Natural killer cell (primary cell): ENCODE results near the gene OR7A5. TPM values are rescaled to one million over a fixed set of nuclear protein-coding genes. Genes with fewer than 3 reads are reported as not detected.

Source experiments
- ATAC-seq, 3 donors: fragments of 150-1000 bp in 2 of 3; fragments of 200-7000 bp in 1 of 3; cut with Tn5 transposase; 1 replicate in 1 of 3; 2 replicates in 2 of 3; pipeline ENCODE4 v1.10.0; 2021; ENCODE audit warnings: mild to moderate bottlenecking in 2 of 3, moderate library complexity in 2 of 3
- DNase-seq, 2 donors: peaks; one replicate each; pipeline versions ENCODE4 v3.0.0 to v3.0.0-alpha.2; 2013 to 2021; ENCODE audit warnings: mixed read lengths in 1 of 2
- H3K27ac ChIP-seq: one replicate; pipeline ENCODE4 v1.5.1; 2013; ENCODE audit warnings: mild to moderate bottlenecking, low read length
- H3K27me3 ChIP-seq: one replicate; pipeline ENCODE4 v1.6.1; 2013; ENCODE audit warnings: low read length; ENCODE audit not compliant: control insufficient read depth, insufficient read depth
- H3K36me3 ChIP-seq: one replicate; pipeline ENCODE4 v1.6.1; 2013; ENCODE audit warnings: low read length; ENCODE audit not compliant: control insufficient read depth, insufficient read depth
- H3K4me1 ChIP-seq: one replicate; pipeline ENCODE4 v1.6.1; 2013; ENCODE audit warnings: low read length; ENCODE audit not compliant: control insufficient read depth, insufficient read depth
- H3K4me3 ChIP-seq: one replicate; pipeline ENCODE4 v1.5.1; 2013; ENCODE audit warnings: low read length
- H3K9me3 ChIP-seq: one replicate; pipeline ENCODE4 v1.6.1; 2013; ENCODE audit warnings: low read length; ENCODE audit not compliant: control insufficient read depth, insufficient read depth
- H3K27ac Mint-ChIP-seq, 2 donors: one replicate each; pipeline ENCODE4 v1.8.0; 2022; ENCODE audit warnings: mild to moderate bottlenecking in 2 of 2, mixed read lengths in 2 of 2, moderate library complexity in 1 of 2
- H3K27me3 Mint-ChIP-seq, 2 donors: one replicate each; pipeline ENCODE4 v1.8.0; 2022; ENCODE audit warnings: low read depth in 2 of 2, mixed read lengths in 2 of 2
- H3K36me3 Mint-ChIP-seq: one replicate; pipeline ENCODE4 v1.8.0; 2022; ENCODE audit warnings: mixed read lengths
- H3K4me1 Mint-ChIP-seq, 2 donors: one replicate each; pipeline ENCODE4 v1.8.0; 2022; ENCODE audit warnings: mixed read lengths in 2 of 2
- H3K4me3 Mint-ChIP-seq: one replicate; pipeline ENCODE4 v1.8.0; 2022; ENCODE audit warnings: mild to moderate bottlenecking, moderate library complexity, mixed read lengths
- H3K9me3 Mint-ChIP-seq, 2 donors: one replicate each; pipeline ENCODE4 v1.8.0; 2022; ENCODE audit warnings: mixed read lengths in 2 of 2
- WGBS: methylation state at CpG from one replicate; pipeline ENCODE4 v1.1.7; 2013; ENCODE audit warnings: missing lambda C conversion rate; ENCODE audit not compliant: insufficient coverage; 5-methylcytosine and 5-hydroxymethylcytosine counted together
- intact Hi-C: fragments of 100-400 bp; cut with micrococcal nuclease; formaldehyde crosslinking; loops from one replicate; pipeline ENCODE4 v1.14.2; 2022
- total RNA-seq, 4 donors: library from RNA; stranded (reverse); fragments of 120-200 nt in 1 of 4; gene quantifications; one replicate each; pipeline versions ENCODE4 v1.2.3 to v1.2.4, GENCODE V29; 2013 to 2022
- TF ChIP-seq, protein P1 (sequence below): fragments of 200-600 bp; IDR thresholded peaks from one replicate; pipeline ENCODE4 v1.8.0; 2022; ENCODE audit warnings: antibody characterized with exemption

Gene OR7A5
- total RNA-seq, 3 donors from 2014 or later (not counting 1 experiment from before 2014, with no cell fraction given): not detected

- no peaks in the 10 kb centered on the region for H3K4me1 Mint-ChIP-seq
- Histone ChIP-seq H3K4me3 (no peak overlapping the region), H3K27ac (no peak overlapping the region), H3K27me3 (no peaks in the 10 kb centered on the region), H3K9me3 (no peaks in the 10 kb centered on the region), H3K4me1 (no peaks in the 10 kb centered on the region), H3K36me3 (no peaks in the 10 kb centered on the region)
- 82% methylated on average over 7 of the region's 8 CpGs for WGBS
- TF ChIP-seq, protein P1, sequence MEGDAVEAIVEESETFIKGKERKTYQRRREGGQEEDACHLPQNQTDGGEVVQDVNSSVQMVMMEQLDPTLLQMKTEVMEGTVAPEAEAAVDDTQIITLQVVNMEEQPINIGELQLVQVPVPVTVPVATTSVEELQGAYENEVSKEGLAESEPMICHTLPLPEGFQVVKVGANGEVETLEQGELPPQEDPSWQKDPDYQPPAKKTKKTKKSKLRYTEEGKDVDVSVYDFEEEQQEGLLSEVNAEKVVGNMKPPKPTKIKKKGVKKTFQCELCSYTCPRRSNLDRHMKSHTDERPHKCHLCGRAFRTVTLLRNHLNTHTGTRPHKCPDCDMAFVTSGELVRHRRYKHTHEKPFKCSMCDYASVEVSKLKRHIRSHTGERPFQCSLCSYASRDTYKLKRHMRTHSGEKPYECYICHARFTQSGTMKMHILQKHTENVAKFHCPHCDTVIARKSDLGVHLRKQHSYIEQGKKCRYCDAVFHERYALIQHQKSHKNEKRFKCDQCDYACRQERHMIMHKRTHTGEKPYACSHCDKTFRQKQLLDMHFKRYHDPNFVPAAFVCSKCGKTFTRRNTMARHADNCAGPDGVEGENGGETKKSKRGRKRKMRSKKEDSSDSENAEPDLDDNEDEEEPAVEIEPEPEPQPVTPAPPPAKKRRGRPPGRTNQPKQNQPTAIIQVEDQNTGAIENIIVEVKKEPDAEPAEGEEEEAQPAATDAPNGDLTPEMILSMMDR: no peak
- H3K36me3 Mint-ChIP-seq: no peaks in the 10 kb centered on the region
- intact Hi-C loops: no loop called here
- H3K4me3 Mint-ChIP-seq: no peak overlapping the region
- H3K27me3 Mint-ChIP-seq: peaks cover 0 to 5% of the 10 kb centered on the region in 2 donors
- no peak for DNase-seq
- no peak overlapping the region for H3K27ac Mint-ChIP-seq
- no peak for ATAC-seq
- H3K9me3 Mint-ChIP-seq: no peaks in the 10 kb centered on the region
These were observed 16.4 kb downstream of the OR7A5 start for GRCh38 chr19:14818588-14818987.

DNA sequence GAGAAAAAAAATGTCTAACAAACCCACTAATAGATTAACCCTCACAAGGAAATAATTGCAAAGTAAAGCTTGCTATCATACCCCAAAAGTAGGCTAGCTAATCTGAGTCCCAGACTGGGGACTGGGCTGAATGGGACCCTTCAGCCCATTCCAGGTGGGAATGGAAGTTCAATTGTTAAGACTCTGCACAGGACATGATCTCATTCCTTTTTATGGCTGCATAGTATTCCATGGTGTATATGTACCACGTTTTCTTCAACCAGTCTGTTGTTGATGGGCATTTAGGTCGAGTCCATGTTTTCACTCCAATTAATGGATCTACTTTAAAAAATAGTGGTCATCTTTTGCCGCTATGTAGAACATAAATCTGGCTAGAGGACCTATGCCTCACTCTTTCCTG is 17.9 kb downstream of the OR7A5 start:
- ATAC-seq: no peak
- no peaks in the 10 kb centered on the region for H3K4me1 Mint-ChIP-seq
- Histone ChIP-seq H3K9me3 (no peaks in the 10 kb centered on the region), H3K4me1 (no peaks in the 10 kb centered on the region), H3K27ac (no peak overlapping the region), H3K36me3 (no peaks in the 10 kb centered on the region), H3K27me3 (no peaks in the 10 kb centered on the region), H3K4me3 (no peak overlapping the region)
- intact Hi-C loops: no loop called here
- H3K27me3 Mint-ChIP-seq: peaks cover 0 to 5% of the 10 kb centered on the region in 2 donors
- no peak overlapping the region for H3K27ac Mint-ChIP-seq
- H3K36me3 Mint-ChIP-seq: no peaks in the 10 kb centered on the region
- H3K9me3 Mint-ChIP-seq: no peaks in the 10 kb centered on the region
- TF ChIP-seq, protein P1: no peak
- H3K4me3 Mint-ChIP-seq: no peak overlapping the region
- 72% methylated on average over 3 of the region's 3 CpGs for WGBS
- no peak for DNase-seq

DNA sequence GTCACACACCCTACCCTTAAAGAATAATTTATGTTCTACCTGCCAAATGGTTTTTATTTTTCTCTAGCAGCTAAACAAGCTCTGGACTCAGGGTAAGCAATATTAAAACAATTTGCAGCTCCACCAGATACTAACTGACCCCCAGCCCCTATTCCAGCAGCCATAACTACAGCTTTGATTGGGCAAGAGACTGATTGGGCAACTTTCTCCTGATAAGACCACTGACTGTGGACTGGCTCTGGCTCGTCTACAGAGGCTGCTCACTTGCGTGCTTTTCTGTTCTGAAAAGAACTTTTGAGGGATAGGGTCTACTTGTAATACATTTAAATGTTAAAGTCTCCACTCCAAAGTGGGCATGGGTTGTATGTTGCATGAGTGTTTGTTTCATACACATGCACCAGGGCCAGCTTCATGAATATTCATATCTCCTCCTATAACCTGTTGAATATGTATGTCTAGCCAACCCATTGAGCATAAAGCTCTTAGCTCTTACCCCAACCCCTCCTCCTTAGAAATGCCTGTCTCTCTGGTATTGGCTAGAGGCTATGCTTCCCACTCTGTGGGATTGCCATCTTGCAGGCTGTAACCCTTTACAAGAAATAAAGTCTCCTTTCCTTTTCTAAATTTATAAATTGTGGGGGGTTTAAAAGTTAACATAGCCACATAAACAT is 19.9 kb downstream of the OR7A5 start:
- no peaks in the 10 kb centered on the region for H3K9me3 ChIP-seq
- H3K4me1 ChIP-seq: no peaks in the 10 kb centered on the region
- H3K27ac ChIP-seq: no peak overlapping the region
- Mint-ChIP-seq H3K27ac (no peak overlapping the region), H3K4me1 (no peaks in the 10 kb centered on the region), H3K36me3 (no peaks in the 10 kb centered on the region), H3K4me3 (no peak overlapping the region), H3K27me3 (peaks cover 0 to 3% of the 10 kb centered on the region in 2 donors), H3K9me3 (no peaks in the 10 kb centered on the region)
- TF ChIP-seq, protein P1: no peak
- no peak for ATAC-seq
- 91% methylated on average over 2 of the region's 2 CpGs for WGBS
- no peaks in the 10 kb centered on the region for H3K36me3 ChIP-seq
- H3K4me3 ChIP-seq: no peak overlapping the region
- H3K27me3 ChIP-seq: no peaks in the 10 kb centered on the region
- intact Hi-C loops: no loop called here
- no peak for DNase-seq
